NCI-H2227 (cell line): ENCODE results near the gene SYT12.
A peak's percentile ranks its signal among the peaks of the same experiment; 100 is the strongest.
"Not testable (repeated sequence)": the region's sequence is repeated elsewhere in the genome, so short reads cannot be mapped to it uniquely, and the experiment has no call there.

Experiments used
- DNase-seq: peaks from one replicate; lab custom pipeline; 2025; ENCODE audit not compliant: unreplicated experiment; lab: John Stamatoyannopoulos, UW

SYT12 gene

DNA sequence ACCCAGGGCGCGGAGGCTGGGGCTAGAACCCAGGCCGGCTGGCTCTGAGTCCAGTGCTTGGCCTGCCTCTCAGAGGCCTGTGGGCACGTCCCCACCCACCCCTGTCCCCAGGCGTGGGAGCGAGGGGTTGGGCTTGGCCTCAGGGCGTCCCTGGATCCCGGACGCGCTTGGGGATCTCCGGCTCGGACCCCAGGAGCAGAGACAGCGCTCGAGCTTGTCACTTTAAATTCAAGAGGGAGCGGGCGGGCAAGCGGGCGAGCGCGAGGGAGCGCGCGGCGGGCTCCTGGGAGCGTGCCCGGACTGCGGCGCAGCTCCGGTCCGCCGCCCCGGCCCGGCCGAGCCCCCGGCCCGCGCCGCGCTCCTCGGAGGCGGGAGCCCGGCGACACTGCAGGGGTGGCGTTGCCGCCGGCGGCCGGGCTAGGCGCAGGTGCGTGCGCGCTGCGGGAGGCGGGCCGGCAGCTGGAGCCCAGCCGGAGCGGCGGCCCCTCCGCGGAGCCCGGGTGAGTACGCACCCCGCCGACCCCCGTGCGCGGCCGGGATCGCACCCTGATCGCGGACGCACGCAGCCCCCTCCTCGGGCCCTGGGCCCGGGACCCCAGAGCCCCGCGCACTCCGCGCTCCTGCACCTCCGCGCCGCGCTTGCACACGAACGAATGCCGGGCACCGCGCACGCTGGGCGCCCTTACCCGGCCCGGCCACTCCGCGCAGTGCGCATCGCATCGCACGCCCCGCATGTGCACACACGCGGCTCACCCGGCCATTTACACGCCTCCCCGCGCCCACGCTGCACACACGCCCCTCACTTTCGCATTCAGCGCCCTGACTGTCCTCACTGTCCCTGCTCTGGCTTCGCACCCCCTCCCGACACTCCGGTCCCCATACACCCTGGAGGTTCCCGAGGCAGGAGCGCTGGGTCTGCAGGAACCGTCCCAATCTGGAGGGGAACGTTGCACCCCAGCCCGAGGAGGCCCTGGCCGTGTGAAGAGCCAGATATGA lies at the start of gene SYT12:
TSS of gene SYT12 (plus strand) at position 174 of the 996 bp plus-strand sequence. CDS start 7,011 bp downstream, outside the sequence.
- DNase-seq = peak; percentile 38

- no peak for DNase-seq
Observed at GRCh38 chr11:66973956-66974580, 48.9 kb upstream of the SYT12 start.

DNA sequence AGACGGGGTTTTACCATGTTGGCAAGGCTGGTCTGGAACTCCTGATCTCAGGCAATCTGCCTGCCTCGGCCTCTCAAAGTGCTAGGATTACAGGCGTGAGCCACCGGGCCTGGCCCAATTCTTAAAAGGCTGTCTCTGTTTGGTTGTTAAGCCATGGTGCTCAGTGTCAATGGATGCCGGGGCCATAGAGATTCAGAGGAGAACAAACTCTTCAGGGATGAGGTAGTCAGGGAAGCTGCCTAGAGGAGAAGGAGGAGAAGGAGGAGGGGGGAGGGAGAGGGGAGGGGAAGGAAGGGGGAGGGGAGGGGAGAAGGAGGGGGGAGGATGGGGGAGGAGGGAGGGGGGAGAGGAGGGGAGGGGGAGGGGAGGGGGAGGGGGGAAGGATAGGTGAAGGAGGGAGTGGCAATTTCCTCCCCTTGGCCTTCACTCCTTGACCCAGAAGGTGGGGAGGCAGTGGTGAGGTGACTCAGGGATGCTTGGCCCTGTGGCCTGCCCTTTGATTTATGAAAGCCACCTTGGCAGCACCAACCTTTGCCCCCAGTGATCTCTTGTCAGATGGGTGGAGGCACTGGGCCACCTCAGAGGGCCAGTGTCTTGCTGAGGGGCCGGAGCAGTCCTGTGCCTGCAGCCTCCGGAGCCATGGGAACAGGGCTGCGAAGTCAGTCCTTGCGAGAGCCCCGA lies 48.1 kb upstream of the SYT12 start, which contains the start of gene C11orf86:
TSS of gene C11orf86 (plus strand) at position 581 of the 681 bp plus-strand sequence. CDS start at position 640, 59 bp downstream.
- no peak for DNase-seq

GRCh38 chr11:66975405-66976027 lies 47.4 kb upstream of the SYT12 start:
- no peak for DNase-seq

- DNase-seq = peak; percentile 37
Observed at GRCh38 chr11:66976028-66976467, 46.9 kb upstream of the SYT12 start.

DNA sequence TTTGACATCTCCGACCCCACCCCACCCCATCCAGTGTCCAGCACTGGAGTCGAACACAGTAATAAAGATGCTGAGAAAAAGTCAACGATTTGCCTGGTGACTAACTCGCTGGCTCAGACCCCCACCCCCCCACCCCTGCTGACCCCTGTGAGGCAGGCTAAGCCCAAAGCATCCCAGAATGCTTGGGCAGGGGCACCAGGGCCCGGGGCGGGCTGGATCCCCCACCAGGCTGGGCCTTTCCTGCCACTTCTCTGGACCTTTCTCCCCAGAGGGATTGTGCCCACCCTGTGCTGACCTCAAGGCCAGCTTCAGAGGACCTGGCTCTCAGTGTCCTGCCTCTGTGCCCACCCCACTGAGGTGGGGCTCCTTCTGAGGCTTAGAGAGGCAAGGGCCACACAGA lies 46.0 kb upstream of the SYT12 start:
- DNase-seq = no peak

DNA sequence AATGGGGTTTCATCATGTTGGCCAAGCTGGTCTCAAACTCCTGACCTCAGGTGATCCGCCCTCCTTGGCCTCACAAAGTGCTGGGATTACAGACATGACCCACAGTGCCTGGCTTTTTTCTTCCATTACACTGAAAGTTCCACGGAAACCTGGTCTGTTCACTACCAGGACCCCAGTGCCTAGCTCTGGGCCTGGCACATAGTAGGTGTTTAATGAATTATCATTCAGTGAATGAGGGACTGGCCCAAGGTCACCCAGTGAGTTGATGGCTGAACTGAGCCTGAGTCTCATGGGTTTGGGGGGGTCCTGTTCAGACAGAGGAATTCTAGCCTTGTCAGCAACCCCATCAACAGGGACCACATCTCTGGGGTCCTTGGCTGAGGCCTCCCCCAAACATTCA lies 44.7 kb upstream of the SYT12 start:
- DNase-seq = no peak

DNA sequence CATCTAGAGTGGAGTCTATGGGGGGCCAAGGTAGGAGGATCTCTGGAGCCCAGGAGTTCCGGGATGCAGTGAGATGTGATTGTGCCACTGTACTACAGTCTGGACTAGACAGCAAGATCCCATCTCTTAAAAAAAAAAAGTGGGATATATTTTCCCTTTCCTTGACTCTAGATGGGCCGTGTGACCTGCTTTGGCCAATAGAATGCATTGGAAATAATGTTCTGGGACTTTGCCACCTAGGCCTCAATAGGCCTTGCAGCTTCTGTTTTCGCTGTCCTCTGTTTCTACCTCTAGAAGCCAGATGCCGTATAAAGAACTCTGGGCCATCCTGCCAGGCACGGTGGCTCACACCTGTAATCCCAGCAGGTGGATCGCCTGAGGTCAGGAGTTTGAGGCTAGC lies 44.2 kb upstream of the SYT12 start:
- DNase-seq = no peak

GRCh38 chr11:66979336-66979980 lies 43.5 kb upstream of the SYT12 start:
- DNase-seq = no peak

GRCh38 chr11:66981976-66982578 lies 40.9 kb upstream of the SYT12 start:
- DNase-seq = peak; percentile 84

GRCh38 chr11:66983275-66983924 lies 39.5 kb upstream of the SYT12 start:
- DNase-seq = no peak

GRCh38 chr11:66985508-66986177 lies 37.3 kb upstream of the SYT12 start:
- no peak for DNase-seq

- no peak for DNase-seq
Observed at GRCh38 chr11:66986178-66986545, 36.8 kb upstream of the SYT12 start.

DNA sequence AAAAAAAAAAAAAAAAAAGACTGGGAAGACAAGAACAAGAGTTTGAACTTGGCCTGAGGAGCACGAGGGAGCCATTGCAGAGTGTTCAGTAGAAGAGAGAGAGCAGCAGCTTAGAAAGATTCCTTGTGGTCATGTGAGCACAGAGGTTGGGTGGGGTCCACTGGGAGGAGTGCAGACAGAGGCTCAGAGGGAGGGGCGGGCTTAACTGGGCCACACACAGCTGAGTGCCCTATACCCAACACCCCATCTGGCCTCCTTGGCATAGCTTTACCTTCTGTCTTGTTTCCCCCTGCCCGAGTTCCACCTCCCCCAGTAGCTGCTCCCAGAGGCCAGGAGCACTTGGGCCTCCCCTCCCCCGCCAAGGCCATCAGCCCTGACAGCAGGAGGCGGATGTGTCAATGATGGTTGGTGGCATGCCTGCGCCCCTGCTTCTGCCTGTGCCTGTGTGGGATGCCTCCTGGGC lies 35.7 kb upstream of the SYT12 start:
- no peak for DNase-seq

DNA sequence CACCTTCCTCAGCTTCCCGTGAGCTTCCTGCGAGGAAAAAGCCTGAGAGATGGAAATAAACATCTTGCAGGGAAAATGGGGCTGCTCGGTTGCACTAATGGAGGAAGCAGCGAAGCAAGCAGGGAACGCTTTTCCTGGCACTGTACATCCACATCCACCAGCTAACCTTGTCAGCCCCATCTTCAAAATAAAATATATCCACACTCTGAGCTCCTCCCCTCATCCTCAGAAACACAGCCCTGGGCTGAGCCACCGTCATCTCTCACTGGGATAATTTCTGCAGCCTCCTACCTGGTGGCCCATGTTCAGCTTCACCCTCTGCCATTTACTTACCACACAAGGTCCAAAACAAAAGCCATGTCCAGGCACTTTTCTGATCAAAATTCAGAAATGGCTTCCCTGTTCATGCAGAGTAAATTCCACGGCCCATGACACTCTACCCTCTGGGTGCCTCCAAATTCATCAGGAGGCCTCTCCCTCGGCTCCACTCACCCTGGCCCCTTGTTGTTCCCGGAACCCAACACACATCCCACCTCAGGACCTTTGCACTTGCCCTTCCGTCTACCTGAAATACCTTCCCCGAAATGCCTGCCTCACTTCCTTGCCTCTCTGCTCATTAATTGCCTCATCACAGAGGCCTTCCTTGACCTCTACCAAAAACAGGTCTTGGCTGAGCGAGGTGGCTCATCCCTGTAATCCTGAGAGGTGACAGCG lies 34.9 kb upstream of the SYT12 start:
- DNase-seq = no peak

DNA sequence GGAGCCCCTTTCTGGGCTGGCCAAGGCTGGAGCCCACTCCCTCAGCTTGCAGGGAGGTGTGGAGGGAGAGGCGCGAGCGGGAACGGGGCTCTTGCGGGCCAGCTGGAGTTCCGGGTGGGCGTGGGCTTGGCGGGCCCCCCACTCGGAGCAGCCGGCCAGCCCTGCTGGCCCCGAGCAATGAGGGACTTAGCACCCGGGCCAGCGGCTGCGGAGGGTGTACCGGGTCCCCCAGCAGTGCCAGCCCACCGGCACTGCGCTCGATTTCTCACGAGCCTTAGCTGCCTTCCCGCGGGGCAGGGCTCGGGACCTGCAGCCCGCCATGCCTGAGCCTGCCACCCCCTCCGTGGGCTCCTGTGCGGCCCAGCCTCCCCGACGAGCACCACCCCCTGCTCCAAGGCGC lies 34.2 kb upstream of the SYT12 start:
- DNase-seq = not testable (repeated sequence)

DNA sequence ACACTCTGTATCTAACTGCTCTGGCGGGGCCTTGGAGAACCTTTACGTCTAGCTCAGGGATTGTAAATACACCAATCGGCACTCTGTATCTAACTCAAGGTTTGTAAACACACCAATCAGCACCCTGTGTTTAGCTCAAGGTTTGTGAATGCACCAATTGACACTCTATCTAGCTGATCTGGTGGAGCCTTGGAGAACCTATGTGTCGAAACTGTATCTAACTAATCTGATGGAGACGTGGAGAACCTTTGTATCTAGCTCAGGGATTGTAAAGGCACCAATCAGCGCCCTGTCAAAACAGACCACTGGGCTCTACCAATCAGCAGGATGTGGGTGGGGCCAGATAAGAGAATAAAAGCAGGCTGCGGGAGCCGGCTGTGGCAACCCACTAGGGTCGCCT lies 33.6 kb upstream of the SYT12 start:
- not testable (repeated sequence) for DNase-seq

DNA sequence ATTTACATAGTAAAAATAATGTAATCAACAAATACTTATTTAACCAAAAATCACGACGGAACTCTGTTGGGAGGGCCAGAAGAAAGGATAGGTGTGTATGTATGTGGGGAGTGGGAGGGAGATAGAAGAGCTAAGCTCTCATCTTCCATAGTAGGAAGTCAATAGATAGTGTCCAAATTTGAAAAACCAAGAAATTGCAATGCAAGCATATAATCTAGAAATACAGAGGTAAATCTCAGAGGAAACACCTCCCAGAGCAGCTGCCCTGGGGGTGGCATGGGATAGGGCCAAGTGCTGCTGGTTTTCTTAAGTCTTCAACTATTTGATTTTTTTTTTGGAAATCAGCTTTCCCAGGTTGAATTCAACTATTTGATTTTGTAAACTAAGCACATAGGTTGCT lies 30.9 kb upstream of the SYT12 start:
- no peak for DNase-seq
